ENCODE measurements around the gene ARL5A. TPM values are rescaled to one million over a fixed set of nuclear protein-coding genes. Genes with fewer than 3 reads are reported as not detected.

The ARL5A gene
- total and polyA plus RNA-seq, 2 of the 4 experiments (the other 2 are of a cell fraction) = 22.3 to 45.5 TPM

DNA sequence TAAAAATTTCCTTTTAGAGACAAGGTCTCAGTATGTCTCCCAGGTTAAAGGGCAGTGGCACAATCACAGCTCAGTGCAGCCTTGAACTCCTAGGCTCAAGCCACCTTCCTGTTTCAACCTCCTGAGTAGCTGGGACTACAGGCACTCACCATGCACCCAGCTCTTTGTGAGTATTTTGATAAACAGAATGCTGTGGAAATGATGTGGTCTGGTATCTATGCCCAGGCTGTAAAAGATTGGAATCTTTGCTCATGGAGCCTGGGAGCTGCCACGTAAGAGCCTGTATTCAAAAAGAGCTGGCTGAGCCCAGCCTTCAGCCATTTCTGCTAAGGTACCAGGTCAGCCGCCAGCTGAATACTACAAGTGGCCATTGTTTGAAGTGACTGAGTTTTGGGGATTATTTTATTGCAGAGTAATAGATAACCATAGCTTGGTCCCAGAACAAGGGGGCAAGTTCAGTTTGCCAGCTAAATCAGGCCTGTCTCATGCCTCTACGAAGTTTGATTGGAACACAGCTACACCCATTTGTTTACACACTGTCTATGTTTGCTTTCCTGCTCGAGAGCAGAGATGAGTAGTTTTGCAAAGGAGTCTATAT, 21.3 kb upstream of the ARL5A start:
- intact Hi-C loops (cut with micrococcal nuclease) = no loop called here
- Histone ChIP-seq H2BK15ac (ENCODE audit: low read depth, low read length) (no peak overlapping the region), H4K8ac (ENCODE audit: low read depth in 2 of 2, low read length in 2 of 2) (no peak overlapping the region), H3K9me3 (ENCODE audit: control insufficient read depth, insufficient read depth, low read length) (no peaks in the 10 kb centered on the region), H3K18ac (ENCODE audit: low read depth, low read length) (no peak overlapping the region), H3K4me2 (ENCODE audit: low read depth, low read length) (no peak overlapping the region), H3K27ac (ENCODE audit: insufficient read depth, low read length) (no peak overlapping the region), H3K4me3 (ENCODE audit: insufficient read depth, low read depth, low read length) (no peak overlapping the region), H3K27me3 (ENCODE audit: control insufficient read depth, insufficient read depth, low read length) (no peaks in the 10 kb centered on the region), H3K4me1 (ENCODE audit: control insufficient read depth, insufficient read depth, low read length) (no peaks in the 10 kb centered on the region), H2BK5ac (ENCODE audit: low read depth, low read length, poor library complexity, severe bottlenecking) (no peak overlapping the region), H3K56ac (ENCODE audit: extremely low read depth, insufficient read depth, low read length) (no peak overlapping the region), H3K79me1 (ENCODE audit: low read depth in 1 of 2, low read length in 2 of 2) (no peaks in the 10 kb centered on the region), H3K4ac (ENCODE audit: low read depth, low read length) (no peak overlapping the region), H3K36me3 (ENCODE audit: control insufficient read depth, insufficient read depth, low read length) (no peaks in the 10 kb centered on the region), H4K91ac (ENCODE audit: insufficient read depth, low read depth, low read length) (no peak overlapping the region), H2AFZ (replicated peaks; ENCODE audit: low read length, poor library complexity) (no peak overlapping the region), H3K9me1 (ENCODE audit: insufficient read depth, low read length) (no peaks in the 10 kb centered on the region), H3K9ac (ENCODE audit: low read depth, low read length) (no peak overlapping the region), H3K23ac (ENCODE audit: low read depth, low read length) (no peak overlapping the region), H2BK120ac (ENCODE audit: low read depth, low read length) (no peak overlapping the region), H2BK20ac (ENCODE audit: low read depth, low read length) (no peak overlapping the region), H2AK9ac (replicated peaks; ENCODE audit: low read depth, low read length, poor library complexity) (no peak overlapping the region), H3K14ac (replicated peaks; ENCODE audit: low read depth, low read length) (no peak overlapping the region), H4K5ac (ENCODE audit: low read depth, low read length) (no peak overlapping the region), H2AK5ac (ENCODE audit: low read depth, low read length) (no peak overlapping the region), H4K20me1 (ENCODE audit: insufficient read depth, low read length) (no peaks in the 10 kb centered on the region)
- no peak for TF ChIP-seq BHLHE40 (IDR thresholded peaks at IDR 0.05; ENCODE audit: low read depth, low read length)
- in situ Hi-C loops (cut with MboI; ENCODE audit: low sequenced_read_pairs) = no loop called here
- POLR2A ChIA-PET (ENCODE audit: unreplicated experiment) = no interaction called here
- dilution Hi-C loops (cut with HindIII; ENCODE audit: low sequenced_read_pairs, unreplicated experiment) = no loop called here
- BruUV-seq (replicated peaks) = no TSS peak
- CTCF ChIA-PET = no interaction called here
- ATAC-seq (ENCODE audit: low read depth) (no peak), DNase-seq (no peak)
- no CpG with 5 or more reads among the region's 4 CpGs for WGBS, 2 experiments (ENCODE audit: extremely low coverage in 2 of 2, insufficient read length in 1 of 2)

Measured in IMR-90 (cell line).